Activated CD4-positive, alpha-beta T cell treated with anti-CD3 and anti-CD28 coated beads for 1 hour (primary cell): ENCODE measurements around the gene VAV2.
"Not testable (repeated sequence)": the region's sequence is repeated elsewhere in the genome, so short reads cannot be mapped to it uniquely, and the experiment has no call there.

Experiments
- DNase-seq: peaks from one replicate; pipeline ENCODE4 v3.0.0-alpha.2; 2020

The VAV2 gene

DNA sequence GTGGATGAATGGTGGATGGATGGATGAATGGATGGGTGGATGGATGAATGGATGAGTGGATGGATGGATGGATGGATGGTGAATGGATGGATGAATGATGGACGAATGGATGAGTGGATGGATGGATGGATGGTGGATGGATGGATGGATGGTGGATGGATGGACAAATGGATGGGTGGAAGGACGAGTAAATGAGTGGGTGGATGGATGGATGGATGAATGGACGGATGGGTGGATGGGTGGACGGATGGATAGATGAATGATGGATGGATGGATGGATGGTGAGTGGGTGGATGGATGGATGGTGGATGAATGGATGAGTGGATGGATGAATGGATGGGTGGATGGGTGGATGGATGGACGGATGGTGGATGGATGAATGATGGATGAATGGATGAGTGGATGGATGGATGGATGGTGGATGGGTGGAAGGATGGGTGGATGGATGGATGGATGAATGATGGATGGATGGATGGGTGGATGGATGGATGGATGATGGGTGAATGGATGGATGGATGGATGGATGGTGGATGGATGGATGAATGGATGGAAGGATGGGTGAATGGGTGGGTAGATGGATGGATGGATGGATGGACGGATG is 58.6 kb downstream of the VAV2 start:
- DNase-seq: no peak

DNA sequence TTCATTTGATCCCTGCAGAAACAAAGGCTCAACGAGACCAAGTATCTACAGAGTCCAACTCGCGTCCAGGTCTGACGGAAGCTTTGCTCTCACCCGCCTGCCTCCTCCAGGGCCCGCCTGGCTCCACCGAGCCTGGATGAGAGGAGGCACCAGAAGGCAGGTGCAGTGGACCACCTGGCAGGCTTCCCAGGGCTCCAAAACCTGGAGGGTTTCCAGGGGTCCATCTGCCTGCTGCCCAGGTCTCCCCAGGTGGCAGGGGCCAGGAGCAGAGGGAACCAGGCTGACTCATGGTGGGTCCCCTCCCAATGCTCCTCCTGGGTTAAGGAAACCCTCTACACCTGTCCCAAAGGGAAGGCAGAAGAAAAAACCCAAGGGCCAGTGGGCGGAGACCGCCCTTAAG is 59.5 kb downstream of the VAV2 start:
- no peak for DNase-seq

DNA sequence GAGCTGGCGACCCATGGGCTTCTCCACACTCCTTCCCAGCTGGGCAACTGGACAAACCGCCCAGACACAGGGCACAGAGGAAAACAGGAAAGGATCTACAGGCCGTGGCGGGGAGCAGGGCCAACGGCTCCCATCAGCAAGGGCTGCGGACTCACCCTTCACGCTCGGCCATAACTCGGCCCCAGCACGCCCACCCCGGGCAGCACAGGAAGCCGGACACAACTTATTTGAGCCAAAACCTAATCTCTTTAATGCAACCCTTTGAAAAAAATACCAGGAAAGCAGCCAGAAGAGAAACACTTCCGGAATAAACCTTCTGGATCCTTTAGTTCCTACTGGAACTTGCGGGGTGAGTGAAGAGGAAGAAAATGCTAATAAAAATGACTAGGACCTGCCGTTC is 59.9 kb downstream of the VAV2 start:
- DNase-seq: no peak

DNA sequence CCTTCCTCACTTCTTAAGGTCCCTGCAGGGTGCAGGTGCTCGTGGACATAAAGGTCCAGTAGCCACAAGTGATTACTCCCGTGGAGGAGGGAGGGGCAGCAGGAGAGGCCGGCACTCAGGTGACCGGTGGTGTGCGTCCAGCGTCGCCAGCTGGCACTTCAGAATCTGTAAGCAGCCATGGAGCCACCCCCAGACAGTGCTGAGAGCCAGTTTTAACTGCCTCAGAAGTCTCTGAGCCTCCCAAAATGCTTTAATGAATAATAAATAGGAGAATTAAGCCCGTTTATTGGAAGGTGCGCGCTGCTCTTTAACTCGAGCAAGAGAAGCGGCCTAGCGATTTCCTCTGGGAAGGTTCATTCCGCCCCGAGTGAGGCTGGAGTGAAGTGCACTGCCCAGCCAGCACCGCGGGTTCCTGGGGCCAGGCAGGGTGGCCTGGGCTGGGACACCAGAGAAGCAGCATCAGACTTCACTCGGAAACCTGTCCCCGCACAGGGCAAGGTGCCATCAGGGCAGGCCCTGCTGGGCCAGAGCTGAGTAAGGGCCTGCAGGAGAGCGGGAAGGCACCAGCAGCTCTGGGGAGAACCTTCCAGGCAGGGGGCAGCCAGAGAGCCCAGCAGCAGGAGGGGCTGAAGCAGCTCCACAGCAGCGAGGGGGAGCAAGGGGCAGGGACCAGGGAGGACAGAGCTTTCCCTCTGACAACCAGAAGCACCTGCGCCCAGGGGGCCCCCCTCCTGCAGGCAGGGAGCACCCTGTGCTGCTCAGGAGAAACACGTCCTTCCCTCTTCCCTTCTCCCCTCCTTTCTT is 61.2 kb downstream of the VAV2 start:
- no peak for DNase-seq

DNA sequence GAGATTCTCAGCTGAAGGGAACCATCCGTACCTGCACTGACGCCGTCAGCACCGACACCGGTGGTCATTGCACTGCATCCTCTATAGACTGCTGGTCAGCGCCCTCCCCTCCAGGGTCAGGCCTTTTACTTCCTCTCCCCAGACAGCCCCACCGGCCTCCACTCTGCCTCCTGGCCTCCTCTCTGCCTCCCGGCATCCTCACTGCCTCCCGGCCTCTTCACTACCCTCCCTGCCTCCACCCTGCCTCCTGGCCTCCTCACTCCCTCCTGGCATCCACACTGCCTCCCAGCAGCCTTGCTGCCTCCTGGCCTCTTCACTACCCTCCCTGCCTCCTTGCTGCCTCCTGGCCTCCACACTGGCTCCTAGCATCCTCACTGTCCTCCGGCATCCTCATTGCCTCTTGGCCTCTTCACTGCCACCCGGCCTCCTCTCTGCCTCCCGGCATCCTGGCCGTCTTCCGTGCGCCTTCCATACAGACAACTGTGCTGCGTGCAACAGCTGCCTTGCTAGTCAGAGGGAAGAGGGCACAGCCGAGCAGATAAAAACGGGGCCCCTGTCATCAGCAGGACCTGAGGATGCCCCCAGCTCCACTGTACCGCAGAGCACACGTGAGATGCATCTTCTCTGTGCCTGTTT is 62.0 kb downstream of the VAV2 start:
- DNase-seq: no peak

DNA sequence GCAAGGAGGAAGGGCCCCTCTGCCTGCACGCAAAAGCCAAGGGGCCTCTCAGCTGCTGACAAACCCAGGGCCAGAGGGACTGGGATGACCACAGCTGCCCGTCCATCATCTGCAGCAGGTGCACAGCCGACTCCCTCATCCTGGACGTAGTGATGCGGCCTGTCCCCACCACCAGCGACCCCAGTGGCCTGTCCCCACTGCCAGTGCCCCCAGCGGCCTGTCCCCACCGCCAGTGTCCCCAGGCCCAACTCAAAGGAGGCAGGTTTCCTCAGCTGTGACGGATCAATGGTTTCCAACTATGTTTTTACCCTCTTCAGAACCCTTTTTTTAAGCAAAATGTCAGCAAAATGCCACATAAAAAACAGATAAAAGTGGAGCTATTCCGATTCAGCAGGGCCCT is 62.5 kb downstream of the VAV2 start:
- no peak for DNase-seq

DNA sequence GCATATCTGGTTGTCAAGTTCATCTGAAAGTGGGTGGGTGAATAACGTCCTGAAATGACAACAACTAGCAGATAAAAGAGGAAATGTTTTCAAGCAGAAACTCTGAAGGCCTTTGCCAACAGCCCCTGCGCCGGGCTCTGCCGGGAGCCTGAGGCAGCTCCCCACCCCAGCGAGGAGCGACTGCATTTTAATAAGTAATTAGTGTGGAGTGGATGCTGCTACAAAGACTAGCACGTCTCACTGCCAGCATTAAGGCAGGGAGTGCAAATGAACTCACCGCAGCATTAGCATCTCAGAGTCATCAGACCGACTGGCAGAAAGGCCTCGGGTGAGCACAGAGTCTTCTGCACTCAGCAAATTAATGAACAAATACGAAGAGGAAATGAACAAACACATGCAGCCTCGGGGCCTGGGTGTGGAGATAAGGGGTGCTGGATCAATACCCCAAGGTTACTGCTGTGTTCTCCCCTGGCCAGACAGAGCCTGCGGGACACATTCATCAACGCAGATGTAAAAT is 63.8 kb downstream of the VAV2 start:
- no peak for DNase-seq

DNA sequence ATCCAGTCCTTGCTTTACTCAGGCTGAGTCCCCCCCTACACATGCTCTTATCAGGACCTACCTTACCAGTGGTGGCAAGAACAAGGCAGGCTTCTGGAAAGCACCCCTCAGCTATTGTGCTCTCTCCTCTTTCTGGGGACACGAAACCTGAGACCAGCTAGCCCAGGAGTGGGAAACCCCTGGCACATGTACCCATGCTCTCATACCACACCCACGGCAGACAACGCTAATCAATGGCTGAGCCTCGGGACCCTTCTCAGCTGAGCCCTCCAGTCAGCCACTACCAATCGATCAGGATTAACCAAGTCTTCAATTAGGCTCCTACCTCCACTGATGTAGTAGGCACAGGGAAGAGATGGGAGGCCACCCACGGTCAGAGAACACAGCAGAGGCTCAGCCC is 65.1 kb downstream of the VAV2 start:
- no peak for DNase-seq

DNA sequence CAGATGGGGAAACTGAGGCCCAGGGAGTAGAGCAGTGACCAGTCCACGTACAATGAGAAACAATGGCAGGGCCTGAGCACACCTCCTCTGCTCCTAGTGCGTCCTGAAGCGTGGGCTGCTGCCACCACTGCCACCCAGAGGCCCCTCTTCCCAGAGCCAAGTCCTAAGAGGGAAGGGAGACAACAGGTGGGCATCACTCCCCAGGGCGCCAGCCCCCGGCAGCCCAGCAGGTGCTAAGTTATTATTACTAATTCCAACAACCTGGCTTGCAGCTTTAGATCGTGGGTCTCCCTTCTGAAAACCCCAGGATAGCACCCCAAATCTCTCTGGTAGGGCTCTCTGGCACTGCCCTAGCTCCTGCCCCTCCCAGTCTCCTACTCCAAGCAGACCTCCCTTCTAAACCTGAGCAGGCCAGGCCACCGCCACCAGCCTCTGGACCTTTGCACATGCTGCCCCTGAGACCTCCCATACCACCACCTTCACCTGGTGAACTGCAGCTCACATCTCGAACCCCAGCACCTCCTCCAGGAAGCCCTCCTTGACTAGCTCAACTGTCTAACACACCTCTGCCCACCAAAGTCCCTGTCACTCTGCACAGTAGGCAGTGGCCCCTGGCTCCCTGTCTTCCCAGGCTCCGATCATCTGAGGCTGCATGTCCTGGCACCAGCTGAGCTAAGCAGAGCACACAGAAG is 65.8 kb downstream of the VAV2 start:
- DNase-seq: no peak

DNA sequence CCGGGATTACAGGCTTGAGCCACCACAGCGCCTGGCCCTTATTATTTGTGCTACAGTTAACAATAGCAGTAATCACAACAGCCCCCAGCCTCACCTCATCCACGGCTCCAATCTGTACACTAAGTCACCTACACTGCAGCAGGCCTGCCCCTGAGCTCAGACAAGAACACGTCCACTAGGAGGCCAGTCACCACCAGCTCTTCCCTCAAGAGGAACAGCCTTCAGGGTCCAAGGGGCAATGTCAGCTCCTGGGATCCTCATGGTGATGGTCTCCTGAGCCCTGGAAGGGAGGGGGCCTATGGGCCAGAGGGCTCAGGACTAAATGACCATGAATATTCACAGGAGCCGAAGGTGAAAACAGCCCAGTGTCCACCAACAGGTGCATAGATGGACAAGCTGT is 67.7 kb downstream of the VAV2 start:
- DNase-seq: no peak

DNA sequence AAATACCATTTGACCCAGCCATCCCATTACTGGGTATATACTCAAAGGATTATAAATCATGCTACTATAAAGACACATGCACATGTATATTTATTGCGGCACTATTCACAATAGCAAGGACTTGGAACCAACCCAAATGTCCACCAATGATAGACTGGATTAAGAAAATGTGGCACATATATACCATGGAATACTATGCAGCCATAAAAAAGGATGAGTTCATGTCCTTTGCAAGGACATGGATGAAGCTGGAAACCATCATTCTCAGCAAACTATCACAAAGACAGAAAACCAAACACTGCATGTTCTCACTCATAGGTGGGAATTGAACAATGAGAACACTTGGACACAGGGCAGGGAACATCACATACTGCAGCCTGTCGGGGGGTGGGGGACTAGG is 68.5 kb downstream of the VAV2 start:
- DNase-seq: not testable (repeated sequence)

DNA sequence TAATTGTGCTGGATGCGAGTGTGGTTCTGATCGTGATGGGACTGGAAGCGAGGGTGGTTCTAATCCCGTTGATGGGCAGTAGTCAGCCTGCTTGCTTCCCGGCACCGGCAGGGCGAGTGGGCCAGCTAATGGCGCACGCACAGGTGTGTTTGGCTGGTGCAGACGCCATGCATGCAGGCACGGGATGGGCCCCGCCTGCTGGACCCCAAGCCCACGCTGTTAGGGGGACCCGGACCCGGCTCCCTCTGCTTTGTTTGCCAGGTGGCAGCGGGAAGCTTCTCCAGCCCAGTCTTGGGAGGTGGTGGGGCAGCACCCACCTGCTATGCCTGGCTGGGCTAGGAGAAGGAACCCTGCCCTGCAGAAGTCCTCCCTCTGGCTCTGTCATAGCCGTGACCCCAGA is 70.3 kb downstream of the VAV2 start:
- no peak for DNase-seq

DNA sequence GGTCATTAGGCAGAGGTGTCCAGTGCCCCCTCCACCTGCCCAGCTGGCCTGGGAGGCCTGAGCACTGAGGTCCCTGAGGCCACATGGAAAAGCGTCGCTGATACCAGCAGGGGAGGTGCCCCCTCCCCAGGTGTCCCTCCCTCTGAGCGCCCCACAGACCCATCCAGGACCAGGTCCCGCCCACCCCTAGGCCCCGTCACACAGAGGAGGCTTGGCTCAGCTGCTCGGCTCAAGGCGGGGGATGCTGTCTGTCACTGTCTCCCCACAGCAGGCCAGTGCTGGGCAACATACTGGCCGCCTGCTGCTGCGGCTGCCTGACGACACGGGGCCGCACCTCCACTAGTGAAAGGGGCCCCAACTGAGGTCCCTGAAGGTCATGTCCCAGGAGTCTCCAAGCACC is 71.7 kb downstream of the VAV2 start:
- no peak for DNase-seq

DNA sequence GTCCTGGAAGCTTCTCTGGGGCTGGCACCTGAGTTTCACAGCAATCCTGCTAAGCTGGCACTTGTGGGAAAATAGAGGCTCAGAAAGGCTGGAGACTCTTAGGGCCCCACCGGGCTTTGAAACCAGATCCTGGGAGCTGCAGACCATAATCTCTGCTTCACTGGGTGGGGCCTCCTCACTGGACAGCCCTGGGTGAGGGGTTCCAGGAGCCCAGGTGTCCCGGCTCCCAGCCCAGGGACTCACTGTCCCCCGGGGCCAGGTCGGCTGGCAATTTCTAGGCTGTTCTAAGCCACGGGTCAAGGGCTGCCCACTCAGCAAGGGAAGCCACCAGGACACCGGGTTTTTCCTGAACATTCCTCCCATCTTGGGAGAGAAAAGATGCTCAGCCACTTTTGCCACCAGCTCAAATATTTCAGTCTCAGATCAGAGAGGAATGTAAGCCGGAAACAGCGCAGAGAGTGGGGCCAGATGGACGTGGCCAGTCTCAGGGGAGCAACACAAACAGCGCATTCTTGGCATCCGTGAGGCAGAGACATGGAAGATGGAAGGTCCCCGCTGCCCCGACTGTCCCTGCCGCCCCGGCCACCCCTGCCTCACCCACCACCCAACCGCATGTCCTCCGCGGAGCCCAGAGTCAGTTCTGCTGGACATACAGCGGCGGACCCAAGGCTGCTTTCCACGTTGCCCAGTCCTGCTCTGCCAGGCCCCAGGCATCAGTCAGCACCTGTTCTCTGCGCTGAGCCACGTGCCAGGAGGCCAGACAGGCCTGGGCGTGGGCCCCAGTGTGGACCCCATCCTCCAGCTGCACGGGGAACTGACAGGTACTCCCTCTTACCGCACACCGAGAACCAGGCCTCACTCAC is 72.6 kb downstream of the VAV2 start:
- no peak for DNase-seq

DNA sequence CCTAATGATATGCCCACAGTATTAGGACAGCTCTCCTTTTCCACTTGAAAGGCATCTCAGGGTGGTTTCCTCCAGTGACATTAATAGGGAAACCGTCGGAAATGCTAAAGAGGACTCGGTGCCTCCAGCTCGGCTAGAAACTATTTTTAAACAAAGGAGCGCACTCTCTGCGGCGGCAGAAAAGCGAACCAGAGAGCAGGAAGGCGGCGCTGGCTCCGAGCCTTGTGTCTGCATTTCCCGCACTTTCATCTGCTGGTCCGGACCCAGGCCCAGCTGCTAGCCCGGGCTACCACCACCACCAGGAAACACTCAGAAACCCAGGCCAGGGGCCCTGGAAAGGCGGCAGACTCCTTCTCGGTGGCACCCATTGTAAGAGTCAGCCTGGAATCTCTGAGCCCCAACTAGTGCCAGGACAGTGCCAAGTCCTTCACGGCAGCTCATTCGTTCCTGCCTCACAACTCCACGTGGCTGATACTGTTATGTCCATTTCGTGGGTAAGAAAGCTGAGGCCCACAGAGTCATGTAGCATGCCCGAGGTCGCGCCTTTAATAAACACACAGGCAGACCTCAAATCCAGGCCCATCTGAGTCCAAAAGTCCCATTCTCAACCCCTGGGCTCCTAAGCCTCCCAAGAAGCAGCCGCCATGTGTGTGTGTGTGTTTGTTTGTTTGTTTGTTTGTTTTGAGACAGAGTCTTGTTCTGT is 73.9 kb downstream of the VAV2 start:
- DNase-seq: no peak

DNA sequence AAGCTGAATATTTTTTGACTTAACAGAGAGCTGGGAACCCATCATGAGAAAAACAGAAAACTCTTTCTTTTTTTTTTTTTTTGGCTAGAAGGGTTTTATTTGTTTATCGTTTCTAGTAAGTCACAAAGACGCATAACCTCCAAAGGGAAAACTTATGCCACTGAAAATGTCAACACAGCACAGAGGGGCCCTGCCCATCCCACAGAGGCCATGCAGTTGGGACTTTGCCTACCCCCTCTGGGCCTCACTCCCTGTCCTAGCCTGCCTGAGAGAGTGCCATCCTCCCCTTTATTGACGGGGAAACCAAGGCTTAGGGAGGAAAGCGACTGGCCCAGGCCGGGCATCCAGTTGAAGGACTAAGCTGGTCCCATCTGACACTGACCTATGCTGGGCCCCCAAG is 74.7 kb downstream of the VAV2 start:
- no peak for DNase-seq

DNA sequence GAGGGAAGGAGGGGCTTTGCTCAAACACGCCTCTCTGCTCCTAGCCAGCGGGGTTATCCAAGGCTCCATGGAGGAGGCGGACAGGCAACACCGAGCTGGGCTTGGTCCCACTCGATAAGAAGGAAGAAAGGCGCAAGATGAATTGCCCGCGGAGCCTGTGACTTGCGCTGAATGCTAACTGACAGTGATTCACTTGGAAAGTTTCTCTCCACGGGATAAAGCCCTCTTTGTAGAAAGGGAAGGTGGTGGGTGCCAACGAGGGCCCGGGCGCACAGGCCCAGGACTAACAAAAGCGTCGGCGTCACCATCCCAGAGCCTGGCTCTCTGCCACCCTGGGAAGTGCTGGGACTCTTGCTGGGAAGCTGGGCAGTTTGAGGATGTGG is 76.0 kb downstream of the VAV2 start:
- no peak for DNase-seq

DNA sequence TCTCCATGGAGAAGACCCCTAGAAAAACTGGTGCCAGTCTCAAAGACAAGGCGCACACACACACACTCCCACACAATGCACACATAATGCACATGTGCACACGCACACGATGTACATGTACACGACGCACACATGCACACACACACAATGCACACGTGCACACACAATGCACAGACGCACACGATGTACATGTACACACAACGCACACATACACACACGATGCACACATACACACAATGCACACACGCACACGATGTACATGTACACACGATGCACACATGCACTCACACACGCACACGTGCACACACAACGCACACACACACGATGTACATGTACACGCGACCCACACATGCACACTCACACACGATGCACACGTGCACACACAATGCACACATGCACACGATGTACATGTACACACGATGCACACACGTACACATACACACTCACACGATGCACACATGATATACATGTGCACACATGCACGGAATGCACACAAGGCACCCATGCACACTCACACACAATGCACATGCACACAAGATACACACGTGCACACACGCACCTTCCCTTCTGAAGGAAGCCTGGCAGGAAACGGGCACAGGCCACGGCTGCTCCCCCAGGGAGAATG is 76.5 kb downstream of the VAV2 start:
- DNase-seq: no peak

DNA sequence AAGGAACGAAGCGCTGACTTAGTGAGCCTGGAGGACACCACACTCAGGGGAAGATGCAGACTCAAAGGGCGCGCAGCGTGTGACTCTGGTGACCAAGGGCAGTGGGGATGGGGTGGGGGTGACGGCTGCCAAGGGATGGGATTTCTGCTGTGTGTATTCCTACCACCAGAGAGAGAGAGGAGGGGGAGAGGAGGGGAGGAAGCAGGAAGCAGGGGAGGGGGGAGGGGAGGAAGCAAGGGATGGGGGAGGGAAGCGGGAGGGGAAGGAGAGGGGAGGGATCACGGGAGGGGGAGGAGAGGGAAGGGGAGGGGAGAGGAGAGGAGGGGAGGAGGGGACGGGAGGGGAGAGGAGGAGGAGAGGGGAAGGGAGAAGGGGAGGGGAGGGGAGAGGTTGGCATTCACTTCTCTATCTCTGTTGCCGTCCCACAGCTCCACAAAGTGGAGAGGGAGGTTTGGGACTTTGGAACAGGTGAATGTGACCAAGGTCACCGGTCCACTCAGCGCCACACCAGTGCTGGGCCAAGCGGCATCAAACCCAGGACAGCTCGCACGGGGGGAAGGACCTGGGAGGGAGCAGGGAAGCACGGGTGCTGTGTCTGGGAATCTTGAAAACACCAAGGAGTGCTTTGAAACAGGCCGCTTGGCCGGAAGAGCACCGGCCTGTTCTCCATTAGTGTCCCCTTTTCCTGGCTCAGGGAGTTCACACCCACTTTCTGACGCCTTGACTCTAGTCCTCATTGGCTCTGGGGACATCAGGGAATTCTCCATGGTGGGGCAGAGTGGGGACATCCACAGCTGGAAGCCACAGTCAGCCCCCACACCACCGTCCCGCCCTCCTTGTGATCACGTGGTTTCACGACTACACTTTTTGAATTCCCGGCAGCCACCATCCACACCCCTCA is 77.4 kb downstream of the VAV2 start:
- no peak for DNase-seq
